ENCODE measurements around the gene SIRT7.

SIRT7 gene

GRCh38 chr17:81891303-81891552 lies 26.7 kb downstream of the SIRT7 start:
- peak overlapping the region; percentile 94 for H3K27ac ChIP-seq

GRCh38 chr17:81890447-81891302 lies 27.3 kb downstream of the SIRT7 start:
- TF ChIP-seq CTCF (IDR thresholded peaks at IDR 0.05): no peak
- H3K27me3 ChIP-seq: no peaks in the 10 kb centered on the region
- H3K9me3 ChIP-seq: no peaks in the 10 kb centered on the region
- H3K36me3 ChIP-seq: peaks cover 52% of the 10 kb centered on the region
- H3K27ac ChIP-seq: peak overlapping the region; percentile 94
- H3K4me3 ChIP-seq (ENCODE audit: low read depth in 1 of 2, low read length in 1 of 2): peak overlapping the region; percentile 66 to 79
- peaks cover 19% of the 10 kb centered on the region in 2 experiments for H3K4me1 ChIP-seq (ENCODE audit: control insufficient read depth in 1 of 2, insufficient read depth in 1 of 2, low read depth in 1 of 2, low read length in 1 of 2)

More at GRCh38 chr17:81891303-81891552, 26.7 kb downstream of the SIRT7 start:
- Histone ChIP-seq H3K4me3 (ENCODE audit: low read depth in 1 of 2, low read length in 1 of 2) (peak overlapping the region; percentile 79 to 87), H3K36me3 (peaks cover 52% of the 10 kb centered on the region), H3K27me3 (no peaks in the 10 kb centered on the region), H3K4me1 (ENCODE audit: control insufficient read depth in 1 of 2, insufficient read depth in 1 of 2, low read depth in 1 of 2, low read length in 1 of 2) (peaks cover 19% of the 10 kb centered on the region in 2 experiments), H3K9me3 (no peaks in the 10 kb centered on the region)
- no peak for TF ChIP-seq CTCF (IDR thresholded peaks at IDR 0.05)

GRCh38 chr17:81889602-81890001 lies 28.4 kb downstream of the SIRT7 start:
- Histone ChIP-seq H3K27ac (no peak overlapping the region), H3K27me3 (no peaks in the 10 kb centered on the region), H3K4me1 (ENCODE audit: control insufficient read depth in 1 of 2, insufficient read depth in 1 of 2, low read depth in 1 of 2, low read length in 1 of 2) (peaks cover 19% of the 10 kb centered on the region in 2 experiments), H3K36me3 (peaks cover 54% of the 10 kb centered on the region), H3K4me3 (ENCODE audit: low read depth in 1 of 2, low read length in 1 of 2) (no peak overlapping the region), H3K9me3 (no peaks in the 10 kb centered on the region)
- no peak for TF ChIP-seq CTCF (IDR thresholded peaks at IDR 0.05)

- Histone ChIP-seq H3K27ac (no peak overlapping the region), H3K9me3 (no peaks in the 10 kb centered on the region), H3K36me3 (peaks cover 53% of the 10 kb centered on the region), H3K4me1 (ENCODE audit: control insufficient read depth in 1 of 2, insufficient read depth in 1 of 2, low read depth in 1 of 2, low read length in 1 of 2) (peaks cover 19% of the 10 kb centered on the region in 2 experiments), H3K4me3 (ENCODE audit: low read depth in 1 of 2, low read length in 1 of 2) (no peak overlapping the region), H3K27me3 (no peaks in the 10 kb centered on the region)
- TF ChIP-seq CTCF (IDR thresholded peaks at IDR 0.05): no peak
These were observed 28.9 kb downstream of the SIRT7 start for GRCh38 chr17:81888988-81889595.

- no peak overlapping the region for H3K4me3 ChIP-seq (ENCODE audit: low read depth in 1 of 2, low read length in 1 of 2)
- H3K4me1 ChIP-seq (ENCODE audit: control insufficient read depth in 1 of 2, insufficient read depth in 1 of 2, low read depth in 1 of 2, low read length in 1 of 2): peaks cover 19% of the 10 kb centered on the region in 2 experiments
- H3K27ac ChIP-seq: no peak overlapping the region
- TF ChIP-seq CTCF (IDR thresholded peaks at IDR 0.05): no peak
- H3K36me3 ChIP-seq: peaks cover 53% of the 10 kb centered on the region
- no peaks in the 10 kb centered on the region for H3K9me3 ChIP-seq
- H3K27me3 ChIP-seq: no peaks in the 10 kb centered on the region
These were observed 29.6 kb downstream of the SIRT7 start for GRCh38 chr17:81888105-81888987.
